ENCODE data around the gene GMPR. TPM values are rescaled to one million over a fixed set of nuclear protein-coding genes. Genes with fewer than 3 reads are reported as not detected.

The GMPR gene
- total and polyA plus RNA-seq, 8 donors, result 4.5 to 25.9 (median 7.0) TPM

GRCh38 chr6:16324184-16324583 lies 85.8 kb downstream of the GMPR start:
- Histone ChIP-seq H3K27ac (no peak overlapping the region), H3K4me1 (peaks cover 0 to 14% (median 4%) of the 10 kb centered on the region in 3 donors), H3K36me3 (peaks cover 0 to 15% (median 4%) of the 10 kb centered on the region in 3 donors), H3K27me3 (no peaks in the 10 kb centered on the region), H3K9me3 (no peaks in the 10 kb centered on the region), H3K4me3 (no peak overlapping the region)
- 92 to 96% methylated on average over 2 of the region's 2 CpGs for WGBS, 2 donors
- DNase-seq, result no peak
- FAIRE-seq, result no peak
- no peak for ATAC-seq
- TF ChIP-seq CTCF (IDR thresholded peaks at IDR 0.05), result no peak
- intact Hi-C loops (cut with DNase I), result loop anchor here in 1 of 3 donors (10.0 kb wide), 1 partner anchor 761 kb away; no protein-coding TSS in a partner anchor

- Histone ChIP-seq H3K4me3 (no peak overlapping the region), H3K9me3 (no peaks in the 10 kb centered on the region), H3K27ac (no peak overlapping the region), H3K4me1 (peaks cover 0 to 14% (median under 1%) of the 10 kb centered on the region in 3 donors), H3K27me3 (no peaks in the 10 kb centered on the region), H3K36me3 (peaks cover 0 to 15% (median 4%) of the 10 kb centered on the region in 3 donors)
- no peak for TF ChIP-seq CTCF (IDR thresholded peaks at IDR 0.05)
- ATAC-seq, result no peak
- no peak for DNase-seq
- intact Hi-C loops (cut with DNase I), result loop anchor here in 1 of 3 donors (10.0 kb wide), 1 partner anchor 760 kb away; no protein-coding TSS in a partner anchor
- 91 to 97% methylated on average over 7 of the region's 7 CpGs for WGBS, 2 donors
- FAIRE-seq, result no peak
Measured at GRCh38 chr6:16324606-16325225, 86.3 kb downstream of the GMPR start.

- H3K27ac ChIP-seq, result no peak overlapping the region
- H3K36me3 ChIP-seq, result peaks cover 0 to 15% (median 4%) of the 10 kb centered on the region in 3 donors
- no peaks in the 10 kb centered on the region for H3K27me3 ChIP-seq
- no peak for ATAC-seq
- no peaks in the 10 kb centered on the region for H3K9me3 ChIP-seq
- 94 to 96% methylated on average over 22 of the region's 22 CpGs for WGBS, 2 donors
- intact Hi-C loops (cut with DNase I), result loop anchor here in 1 of 3 donors (10.0 kb wide), 1 partner anchor 758 kb away; no protein-coding TSS in a partner anchor
- no peak overlapping the region for H3K4me3 ChIP-seq
- DNase-seq, result no peak
- no peak for FAIRE-seq
- TF ChIP-seq CTCF (IDR thresholded peaks at IDR 0.05), result no peak
- H3K4me1 ChIP-seq, result peaks cover 0 to under 1% (median 0%) of the 10 kb centered on the region in 3 donors
Measured at GRCh38 chr6:16326531-16326930, 88.1 kb downstream of the GMPR start.

GRCh38 chr6:16326971-16327776 lies 88.8 kb downstream of the GMPR start:
- ATAC-seq (no peak), FAIRE-seq (no peak), DNase-seq (peak in 1 of 6 donors; percentile 65)
- Histone ChIP-seq H3K27me3 (no peaks in the 10 kb centered on the region), H3K4me3 (no peak overlapping the region), H3K4me1 (peaks cover 0 to 3% (median 0%) of the 10 kb centered on the region in 3 donors), H3K9me3 (no peaks in the 10 kb centered on the region), H3K27ac (no peak overlapping the region), H3K36me3 (peaks cover 0 to 15% (median 4%) of the 10 kb centered on the region in 3 donors)
- 92 to 93% methylated on average over 43 of the region's 43 CpGs for WGBS, 2 donors
- intact Hi-C loops (cut with DNase I), result loop anchor here in 1 of 3 donors (10.0 kb wide), 1 partner anchor 758 kb away; no protein-coding TSS in a partner anchor
- TF ChIP-seq CTCF (IDR thresholded peaks at IDR 0.05), result no peak
